ENCODE results near the gene NOC2L.
"Not testable (repeated sequence)": the region's sequence is repeated elsewhere in the genome, so short reads cannot be mapped to it uniquely, and the experiment has no call there.

The NOC2L gene

GRCh38 chr1:950881-951280, 8.2 kb downstream of the NOC2L start:
- Mint-ChIP-seq H3K27me3 (no peaks in the 10 kb centered on the region), H3K4me3 (no peak overlapping the region), H3K9me3 (no peaks in the 10 kb centered on the region), H3K27ac (no peak overlapping the region), H3K4me1 (ENCODE audit: low read depth) (no peaks in the 10 kb centered on the region), H3K36me3 (ENCODE audit: low read depth) (peaks cover 100% of the 10 kb centered on the region)
- DNase-seq = no peak

GRCh38 chr1:950268-950667, 8.8 kb downstream of the NOC2L start:
- Mint-ChIP-seq H3K27ac (no peak overlapping the region), H3K27me3 (no peaks in the 10 kb centered on the region), H3K4me1 (ENCODE audit: low read depth) (no peaks in the 10 kb centered on the region), H3K4me3 (no peak overlapping the region), H3K9me3 (no peaks in the 10 kb centered on the region), H3K36me3 (ENCODE audit: low read depth) (peaks cover 100% of the 10 kb centered on the region)
- no peak for DNase-seq

- Mint-ChIP-seq H3K4me3 (no peak overlapping the region), H3K36me3 (ENCODE audit: low read depth) (peaks cover 92% of the 10 kb centered on the region), H3K4me1 (ENCODE audit: low read depth) (no peaks in the 10 kb centered on the region), H3K27me3 (peaks cover 5% of the 10 kb centered on the region), H3K27ac (no peak overlapping the region), H3K9me3 (no peaks in the 10 kb centered on the region)
- no peak for DNase-seq
Observed at GRCh38 chr1:947958-948357, 11.1 kb downstream of the NOC2L start.

GRCh38 chr1:946811-947210, 12.2 kb downstream of the NOC2L start:
- not testable (repeated sequence) for H3K4me3 Mint-ChIP-seq

GRCh38 chr1:945688-946556, 13.1 kb downstream of the NOC2L start:
- H3K4me3 Mint-ChIP-seq = no peak overlapping the region
- H3K27me3 Mint-ChIP-seq = peaks cover 11% of the 10 kb centered on the region
- peaks cover 3% of the 10 kb centered on the region for H3K4me1 Mint-ChIP-seq (ENCODE audit: low read depth)
- H3K36me3 Mint-ChIP-seq (ENCODE audit: low read depth) = peaks cover 72% of the 10 kb centered on the region
- DNase-seq = no peak
- H3K9me3 Mint-ChIP-seq = no peaks in the 10 kb centered on the region
- no peak overlapping the region for H3K27ac Mint-ChIP-seq

More at GRCh38 chr1:946811-947210, 12.2 kb downstream of the NOC2L start:
- not testable (repeated sequence) for H3K4me1 Mint-ChIP-seq (ENCODE audit: low read depth); DNase-seq; H3K27me3 Mint-ChIP-seq; H3K9me3 Mint-ChIP-seq; H3K27ac Mint-ChIP-seq
- peaks cover 81% of the 10 kb centered on the region for H3K36me3 Mint-ChIP-seq (ENCODE audit: low read depth)

GRCh38 chr1:944341-945325, 14.4 kb downstream of the NOC2L start:
- H3K9me3 Mint-ChIP-seq = no peaks in the 10 kb centered on the region
- no peak for DNase-seq
- peaks cover 17% of the 10 kb centered on the region for H3K27me3 Mint-ChIP-seq
- peaks cover 59% of the 10 kb centered on the region for H3K36me3 Mint-ChIP-seq (ENCODE audit: low read depth)
- no peak overlapping the region for H3K4me3 Mint-ChIP-seq
- H3K27ac Mint-ChIP-seq = no peak overlapping the region
- H3K4me1 Mint-ChIP-seq (ENCODE audit: low read depth) = peaks cover 9% of the 10 kb centered on the region

GRCh38 chr1:943545-944340, 15.3 kb downstream of the NOC2L start:
- Mint-ChIP-seq H3K27me3 (peaks cover 26% of the 10 kb centered on the region), H3K4me3 (no peak overlapping the region), H3K9me3 (no peaks in the 10 kb centered on the region), H3K36me3 (ENCODE audit: low read depth) (peaks cover 50% of the 10 kb centered on the region), H3K4me1 (ENCODE audit: low read depth) (peaks cover 9% of the 10 kb centered on the region), H3K27ac (no peak overlapping the region)
- no peak for DNase-seq

- no peak overlapping the region for H3K4me3 Mint-ChIP-seq
- peaks cover 43% of the 10 kb centered on the region for H3K36me3 Mint-ChIP-seq (ENCODE audit: low read depth)
- H3K27me3 Mint-ChIP-seq = peaks cover 34% of the 10 kb centered on the region
- H3K4me1 Mint-ChIP-seq (ENCODE audit: low read depth) = peaks cover 9% of the 10 kb centered on the region
- H3K9me3 Mint-ChIP-seq = no peaks in the 10 kb centered on the region
- no peak for DNase-seq
- no peak overlapping the region for H3K27ac Mint-ChIP-seq
Observed at GRCh38 chr1:942864-943533, 16.1 kb downstream of the NOC2L start.

- Mint-ChIP-seq H3K36me3 (ENCODE audit: low read depth) (peaks cover 37% of the 10 kb centered on the region), H3K4me1 (ENCODE audit: low read depth) (peaks cover 9% of the 10 kb centered on the region), H3K27me3 (peaks cover 38% of the 10 kb centered on the region), H3K4me3 (no peak overlapping the region), H3K27ac (no peak overlapping the region), H3K9me3 (no peaks in the 10 kb centered on the region)
- peak; percentile 58 for DNase-seq
Observed at GRCh38 chr1:942411-942821, 16.6 kb downstream of the NOC2L start.

GRCh38 chr1:941588-942383, 17.3 kb downstream of the NOC2L start:
- H3K4me3 Mint-ChIP-seq = peak overlapping the region; percentile 59
- H3K4me1 Mint-ChIP-seq (ENCODE audit: low read depth) = peaks cover 9% of the 10 kb centered on the region
- H3K36me3 Mint-ChIP-seq (ENCODE audit: low read depth) = peaks cover 31% of the 10 kb centered on the region
- peak; percentile 55 for DNase-seq
- no peaks in the 10 kb centered on the region for H3K9me3 Mint-ChIP-seq
- no peak overlapping the region for H3K27ac Mint-ChIP-seq
- H3K27me3 Mint-ChIP-seq = peaks cover 42% of the 10 kb centered on the region

GRCh38 chr1:941015-941587, 18.0 kb downstream of the NOC2L start:
- Mint-ChIP-seq H3K27ac (peak overlapping the region; percentile 59), H3K27me3 (peaks cover 44% of the 10 kb centered on the region), H3K36me3 (ENCODE audit: low read depth) (peaks cover 24% of the 10 kb centered on the region), H3K9me3 (no peaks in the 10 kb centered on the region), H3K4me3 (peak overlapping the region; percentile 59), H3K4me1 (ENCODE audit: low read depth) (peaks cover 9% of the 10 kb centered on the region)
- DNase-seq = no peak

GRCh38 chr1:940107-941014, 18.7 kb downstream of the NOC2L start:
- Mint-ChIP-seq H3K27ac (no peak overlapping the region), H3K36me3 (ENCODE audit: low read depth) (peaks cover 16% of the 10 kb centered on the region), H3K4me1 (ENCODE audit: low read depth) (peaks cover 12% of the 10 kb centered on the region), H3K4me3 (peak overlapping the region; percentile 59), H3K27me3 (peaks cover 49% of the 10 kb centered on the region), H3K9me3 (no peaks in the 10 kb centered on the region)
- DNase-seq = peak; percentile 60

Measured in activated T-cell treated with anti-CD3 and anti-CD28 coated beads, Interleukin-2, amount 50 U/mL, for 24 hours (primary cell).